ENCODE measurements around the gene MAP3K4.

The MAP3K4 gene

DNA sequence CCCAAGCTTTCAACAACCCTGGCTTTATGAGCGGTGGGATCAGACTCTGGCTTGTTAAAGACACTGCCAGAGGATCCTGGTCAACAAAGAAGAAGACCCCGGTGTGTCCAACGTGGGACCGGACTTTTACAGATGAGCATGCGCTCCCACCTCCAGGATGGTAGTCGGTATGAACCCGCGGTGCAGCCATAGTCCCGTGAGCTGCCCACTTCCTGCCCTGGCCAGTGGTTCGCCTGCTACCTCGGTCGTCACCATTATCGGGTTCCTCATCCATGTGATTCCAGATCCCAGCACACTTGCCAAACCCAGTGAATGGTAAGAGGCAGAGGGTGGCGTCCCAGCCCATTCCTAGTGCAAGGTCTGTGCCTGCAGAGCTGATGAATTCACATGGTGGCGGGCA, 169.6 kb downstream of the MAP3K4 start:
- no peak for DNase-seq (ENCODE audit: low read depth, low spot score)
- peaks cover 5% of the 10 kb centered on the region for H3K4me1 ChIP-seq (ENCODE audit: control insufficient read depth, insufficient read depth, low read length)
- H3K27ac ChIP-seq (ENCODE audit: low read length): no peak overlapping the region
- H3K9me3 ChIP-seq (ENCODE audit: control insufficient read depth, insufficient read depth, low read length): no peaks in the 10 kb centered on the region
- 0 out of 2 replicates have a peak, but pooled peaks cover 3% of the 10 kb centered on the region for H3K36me3 ChIP-seq (ENCODE audit: control insufficient read depth, insufficient read depth, low read length)
- H3K27me3 ChIP-seq (ENCODE audit: control insufficient read depth, insufficient read depth, low read length): no peaks in the 10 kb centered on the region
- no peak overlapping the region for H3K4me3 ChIP-seq (ENCODE audit: low read length)
- no CpG with 5 or more reads among the region's 15 CpGs for whole genome bisulfite sequencing (ENCODE audit: insufficient coverage, insufficient read length)

- whole genome bisulfite sequencing (ENCODE audit: insufficient coverage, insufficient read length): no CpG with 5 or more reads among the region's 16 CpGs
Measured at GRCh38 chr6:161161889-161162624, 170.5 kb downstream of the MAP3K4 start.

DNA sequence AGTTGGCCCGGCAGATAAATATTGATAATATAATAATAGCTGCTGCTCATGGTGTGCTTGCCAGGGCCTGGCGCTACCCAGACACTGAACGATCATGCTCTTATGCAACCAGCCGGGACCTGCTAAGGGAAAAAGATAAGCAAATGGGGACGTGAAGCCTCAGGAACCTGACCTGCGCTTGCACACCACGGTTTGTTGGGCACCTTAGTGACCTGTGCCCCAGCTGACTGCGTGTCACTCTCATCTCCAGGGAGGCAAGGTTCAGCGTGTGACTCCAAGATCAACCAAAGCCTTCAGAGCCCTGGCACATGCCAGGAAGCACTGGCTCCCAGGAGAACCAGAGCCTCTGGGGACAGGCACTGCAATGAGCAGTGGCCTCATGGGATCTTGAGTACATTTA, 171.2 kb downstream of the MAP3K4 start:
- H3K9me3 ChIP-seq (ENCODE audit: control insufficient read depth, insufficient read depth, low read length): no peaks in the 10 kb centered on the region
- 0 out of 2 replicates have a peak, but pooled peaks cover 3% of the 10 kb centered on the region for H3K36me3 ChIP-seq (ENCODE audit: control insufficient read depth, insufficient read depth, low read length)
- WGBS (ENCODE audit: insufficient coverage, insufficient read length): no CpG with 5 or more reads among the region's 9 CpGs
- peaks cover 8% of the 10 kb centered on the region for H3K4me1 ChIP-seq (ENCODE audit: control insufficient read depth, insufficient read depth, low read length)
- DNase-seq (ENCODE audit: low read depth, low spot score): no peak
- no peak overlapping the region for H3K27ac ChIP-seq (ENCODE audit: low read length)
- no peaks in the 10 kb centered on the region for H3K27me3 ChIP-seq (ENCODE audit: control insufficient read depth, insufficient read depth, low read length)
- H3K4me3 ChIP-seq (ENCODE audit: low read length): no peak overlapping the region

More at GRCh38 chr6:161161889-161162624, 170.5 kb downstream of the MAP3K4 start:
- Histone ChIP-seq H3K27ac (ENCODE audit: low read length) (no peak overlapping the region), H3K27me3 (ENCODE audit: control insufficient read depth, insufficient read depth, low read length) (no peaks in the 10 kb centered on the region), H3K9me3 (ENCODE audit: control insufficient read depth, insufficient read depth, low read length) (no peaks in the 10 kb centered on the region), H3K36me3 (ENCODE audit: control insufficient read depth, insufficient read depth, low read length) (0 out of 2 replicates have a peak, but pooled peaks cover 3% of the 10 kb centered on the region), H3K4me1 (ENCODE audit: control insufficient read depth, insufficient read depth, low read length) (peaks cover 5% of the 10 kb centered on the region), H3K4me3 (ENCODE audit: low read length) (no peak overlapping the region)
- DNase-seq (ENCODE audit: low read depth, low spot score): no peak

- no peak for DNase-seq (ENCODE audit: low read depth, low spot score)
- Histone ChIP-seq H3K27me3 (ENCODE audit: control insufficient read depth, insufficient read depth, low read length) (no peaks in the 10 kb centered on the region), H3K36me3 (ENCODE audit: control insufficient read depth, insufficient read depth, low read length) (0 out of 2 replicates have a peak, but pooled peaks cover 3% of the 10 kb centered on the region), H3K4me1 (ENCODE audit: control insufficient read depth, insufficient read depth, low read length) (peaks cover 12% of the 10 kb centered on the region), H3K4me3 (ENCODE audit: low read length) (no peak overlapping the region), H3K9me3 (ENCODE audit: control insufficient read depth, insufficient read depth, low read length) (no peaks in the 10 kb centered on the region), H3K27ac (ENCODE audit: low read length) (no peak overlapping the region)
- WGBS (ENCODE audit: insufficient coverage, insufficient read length): no CpG with 5 or more reads among the region's 13 CpGs
Measured at GRCh38 chr6:161163466-161164181, 172.1 kb downstream of the MAP3K4 start.

GRCh38 chr6:161164182-161164625, 172.6 kb downstream of the MAP3K4 start:
- H3K4me3 ChIP-seq (ENCODE audit: low read length): no peak overlapping the region
- no CpG with 5 or more reads among the region's 9 CpGs for WGBS (ENCODE audit: insufficient coverage, insufficient read length)
- no peak for DNase-seq (ENCODE audit: low read depth, low spot score)
- H3K36me3 ChIP-seq (ENCODE audit: control insufficient read depth, insufficient read depth, low read length): 0 out of 2 replicates have a peak, but pooled peaks cover 3% of the 10 kb centered on the region
- H3K27ac ChIP-seq (ENCODE audit: low read length): no peak overlapping the region
- H3K9me3 ChIP-seq (ENCODE audit: control insufficient read depth, insufficient read depth, low read length): no peaks in the 10 kb centered on the region
- H3K4me1 ChIP-seq (ENCODE audit: control insufficient read depth, insufficient read depth, low read length): peaks cover 12% of the 10 kb centered on the region
- no peaks in the 10 kb centered on the region for H3K27me3 ChIP-seq (ENCODE audit: control insufficient read depth, insufficient read depth, low read length)

DNA sequence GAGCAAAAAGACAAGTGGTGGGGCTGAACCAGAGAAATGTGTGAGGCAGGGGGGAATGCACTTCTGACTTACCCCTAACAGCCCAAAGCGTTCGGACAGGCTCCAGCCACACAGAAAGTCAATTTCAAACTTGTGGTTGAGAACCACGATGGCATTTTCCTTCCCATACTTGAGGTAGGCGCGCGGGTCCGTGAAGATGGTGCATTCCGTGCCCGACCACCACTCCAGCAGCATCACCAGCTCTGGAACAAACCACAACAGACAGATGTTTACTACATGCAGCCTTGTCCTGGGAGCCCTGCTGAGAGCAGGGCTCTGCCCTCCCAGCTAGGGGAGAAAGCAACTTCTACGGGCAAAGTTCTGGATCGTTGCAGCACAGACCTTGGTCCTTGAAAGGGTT, 174.6 kb downstream of the MAP3K4 start:
- Histone ChIP-seq H3K9me3 (ENCODE audit: control insufficient read depth, insufficient read depth, low read length) (no peaks in the 10 kb centered on the region), H3K27ac (ENCODE audit: low read length) (no peak overlapping the region), H3K36me3 (ENCODE audit: control insufficient read depth, insufficient read depth, low read length) (0 out of 2 replicates have a peak, but pooled peaks cover 2% of the 10 kb centered on the region), H3K4me3 (ENCODE audit: low read length) (no peak overlapping the region), H3K27me3 (ENCODE audit: control insufficient read depth, insufficient read depth, low read length) (no peaks in the 10 kb centered on the region), H3K4me1 (ENCODE audit: control insufficient read depth, insufficient read depth, low read length) (peaks cover 12% of the 10 kb centered on the region)
- WGBS (ENCODE audit: insufficient coverage, insufficient read length): no CpG with 5 or more reads among the region's 11 CpGs
- no peak for DNase-seq (ENCODE audit: low read depth, low spot score)

DNA sequence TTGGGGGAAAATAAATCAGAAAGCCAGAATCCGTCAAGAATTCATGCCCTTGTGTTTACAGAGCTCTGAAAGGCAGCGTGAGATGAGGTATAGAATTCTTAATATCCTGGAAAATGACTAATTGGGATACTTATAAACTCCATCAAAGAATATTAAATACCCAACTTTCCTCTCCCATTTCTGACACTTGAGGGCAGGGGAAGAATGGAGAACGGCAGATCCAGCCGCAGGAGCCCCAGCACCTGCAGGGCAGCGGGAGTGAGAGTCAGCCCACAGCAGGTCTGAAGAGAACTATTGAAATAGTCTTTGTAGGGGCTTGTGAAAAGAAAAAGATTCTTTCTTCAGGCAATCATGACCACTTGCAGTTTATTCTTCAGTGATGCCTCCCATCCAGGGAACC, 175.1 kb downstream of the MAP3K4 start:
- no peak overlapping the region for H3K4me3 ChIP-seq (ENCODE audit: low read length)
- H3K4me1 ChIP-seq (ENCODE audit: control insufficient read depth, insufficient read depth, low read length): peaks cover 12% of the 10 kb centered on the region
- H3K27ac ChIP-seq (ENCODE audit: low read length): no peak overlapping the region
- H3K9me3 ChIP-seq (ENCODE audit: control insufficient read depth, insufficient read depth, low read length): no peaks in the 10 kb centered on the region
- no peaks in the 10 kb centered on the region for H3K27me3 ChIP-seq (ENCODE audit: control insufficient read depth, insufficient read depth, low read length)
- DNase-seq (ENCODE audit: low read depth, low spot score): no peak
- no CpG with 5 or more reads among the region's 5 CpGs for whole genome bisulfite sequencing (ENCODE audit: insufficient coverage, insufficient read length)
- no peaks in the 10 kb centered on the region for H3K36me3 ChIP-seq (ENCODE audit: control insufficient read depth, insufficient read depth, low read length)
